Measurements from ENCODE around the gene TTC3.

DNA sequence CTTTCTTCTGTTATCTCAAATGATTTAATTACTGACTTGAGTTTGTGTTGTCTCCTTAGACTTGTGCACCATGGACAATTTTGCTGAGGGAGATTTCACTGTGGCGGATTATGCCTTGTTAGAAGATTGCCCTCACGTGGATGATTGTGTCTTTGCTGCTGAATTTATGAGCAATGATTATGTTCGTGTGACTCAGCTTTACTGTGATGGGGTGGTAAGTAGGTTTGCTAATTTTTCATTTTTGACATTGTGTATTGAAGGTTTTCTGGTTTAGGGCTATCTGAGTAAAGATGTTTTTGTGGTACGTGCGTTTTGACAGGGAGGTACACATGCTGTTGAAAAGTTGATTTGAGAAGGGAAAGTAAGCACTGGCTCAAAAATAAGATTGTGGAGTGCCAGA is 14.1 kb downstream of the TTC3 start:
- TF ChIP-seq, protein P1, sequence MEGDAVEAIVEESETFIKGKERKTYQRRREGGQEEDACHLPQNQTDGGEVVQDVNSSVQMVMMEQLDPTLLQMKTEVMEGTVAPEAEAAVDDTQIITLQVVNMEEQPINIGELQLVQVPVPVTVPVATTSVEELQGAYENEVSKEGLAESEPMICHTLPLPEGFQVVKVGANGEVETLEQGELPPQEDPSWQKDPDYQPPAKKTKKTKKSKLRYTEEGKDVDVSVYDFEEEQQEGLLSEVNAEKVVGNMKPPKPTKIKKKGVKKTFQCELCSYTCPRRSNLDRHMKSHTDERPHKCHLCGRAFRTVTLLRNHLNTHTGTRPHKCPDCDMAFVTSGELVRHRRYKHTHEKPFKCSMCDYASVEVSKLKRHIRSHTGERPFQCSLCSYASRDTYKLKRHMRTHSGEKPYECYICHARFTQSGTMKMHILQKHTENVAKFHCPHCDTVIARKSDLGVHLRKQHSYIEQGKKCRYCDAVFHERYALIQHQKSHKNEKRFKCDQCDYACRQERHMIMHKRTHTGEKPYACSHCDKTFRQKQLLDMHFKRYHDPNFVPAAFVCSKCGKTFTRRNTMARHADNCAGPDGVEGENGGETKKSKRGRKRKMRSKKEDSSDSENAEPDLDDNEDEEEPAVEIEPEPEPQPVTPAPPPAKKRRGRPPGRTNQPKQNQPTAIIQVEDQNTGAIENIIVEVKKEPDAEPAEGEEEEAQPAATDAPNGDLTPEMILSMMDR (IDR thresholded peaks at IDR 0.05), result peak in 3 of 6 experiments; percentile 45 to 49 (median 47)
- no peak for TF ChIP-seq POLR2A (IDR thresholded peaks at IDR 0.05)
